Measurements from ENCODE around the gene KL. TPM values are rescaled to one million over a fixed set of nuclear protein-coding genes. Genes with fewer than 3 reads are reported as not detected.

KL gene
- total RNA-seq, 2 experiments from 2014 or later = not detected

GRCh38 chr13:32998966-32999365 is 17.3 kb upstream of the KL start:
- DNase-seq = no peak
- no peak for ATAC-seq (ENCODE audit: poor library complexity)
- POLR2A ChIA-PET = no interaction called here

GRCh38 chr13:33000365-33000764 is 15.9 kb upstream of the KL start:
- Mint-ChIP-seq H3K36me3 (ENCODE audit: low read depth) (no peaks in the 10 kb centered on the region), H3K9me3 (no peaks in the 10 kb centered on the region), H3K27ac (no peak overlapping the region), H3K4me3 (no peak overlapping the region), H3K27me3 (peaks cover 4% of the 10 kb centered on the region), H3K4me1 (ENCODE audit: low read depth) (no peaks in the 10 kb centered on the region)
- no peak overlapping the region for H3K27ac ChIP-seq (ENCODE audit: low read depth in 1 of 2, low read length in 2 of 2)
- no peaks in the 10 kb centered on the region for H3K4me1 ChIP-seq (ENCODE audit: insufficient read depth, low read length)
- ChIA-PET CTCF (interaction anchor here (1.5 kb wide), 1 partner anchor 10 kb away, joined by 3 read pairs; no protein-coding TSS in a partner anchor), POLR2A (no interaction called here)
- H3K36me3 ChIP-seq (ENCODE audit: insufficient read depth, low read length) = no peaks in the 10 kb centered on the region
- intact Hi-C loops (cut with DNase I, micrococcal nuclease) = no loop called here
- DNase-seq (no peak), ATAC-seq (ENCODE audit: poor library complexity) (no peak)
- H3K9me3 ChIP-seq (ENCODE audit: control insufficient read depth in 1 of 2, insufficient read depth in 1 of 2, low read length in 2 of 2) = no peaks in the 10 kb centered on the region
- H3K27me3 ChIP-seq (ENCODE audit: control insufficient read depth in 1 of 2, insufficient read depth in 2 of 2, low read length in 2 of 2) = no peaks in the 10 kb centered on the region
- TF ChIP-seq CTCF (IDR thresholded peaks at IDR 0.05) = no peak
- H3K4me3 ChIP-seq (ENCODE audit: low read length) = no peak overlapping the region

More at GRCh38 chr13:32998966-32999365, 17.3 kb upstream of the KL start:
- no peaks in the 10 kb centered on the region for H3K27me3 ChIP-seq (ENCODE audit: control insufficient read depth in 1 of 2, insufficient read depth in 2 of 2, low read length in 2 of 2)
- no peak for TF ChIP-seq CTCF (IDR thresholded peaks at IDR 0.05)
- H3K27ac ChIP-seq (ENCODE audit: low read depth in 1 of 2, low read length in 2 of 2) = no peak overlapping the region
- no peak overlapping the region for H3K4me3 Mint-ChIP-seq
- intact Hi-C loops (cut with DNase I, micrococcal nuclease) = no loop called here
- no peaks in the 10 kb centered on the region for H3K9me3 ChIP-seq (ENCODE audit: control insufficient read depth in 1 of 2, insufficient read depth in 1 of 2, low read length in 2 of 2)
- no peaks in the 10 kb centered on the region for H3K4me1 ChIP-seq (ENCODE audit: insufficient read depth, low read length)
- peaks cover 6% of the 10 kb centered on the region for H3K27me3 Mint-ChIP-seq
- H3K9me3 Mint-ChIP-seq = no peaks in the 10 kb centered on the region
- no peaks in the 10 kb centered on the region for H3K36me3 ChIP-seq (ENCODE audit: insufficient read depth, low read length)
- H3K36me3 Mint-ChIP-seq (ENCODE audit: low read depth) = no peaks in the 10 kb centered on the region
- CTCF ChIA-PET = interaction anchor here (1.5 kb wide), 1 partner anchor 11 kb away, joined by 3 read pairs; no protein-coding TSS in a partner anchor
- no peaks in the 10 kb centered on the region for H3K4me1 Mint-ChIP-seq (ENCODE audit: low read depth)
- H3K27ac Mint-ChIP-seq = no peak overlapping the region
- H3K4me3 ChIP-seq (ENCODE audit: low read length) = no peak overlapping the region

GRCh38 chr13:33003458-33004019 is 12.7 kb upstream of the KL start:
- Mint-ChIP-seq H3K4me3 (no peak overlapping the region), H3K27ac (no peak overlapping the region), H3K36me3 (ENCODE audit: low read depth) (no peaks in the 10 kb centered on the region), H3K4me1 (ENCODE audit: low read depth) (no peaks in the 10 kb centered on the region), H3K9me3 (peaks cover 4% of the 10 kb centered on the region), H3K27me3 (peaks cover 4% of the 10 kb centered on the region)
- ATAC-seq (ENCODE audit: poor library complexity) (no peak), DNase-seq (no peak)
- CTCF ChIA-PET = no interaction called here
- H3K27me3 ChIP-seq (ENCODE audit: control insufficient read depth in 1 of 2, insufficient read depth in 2 of 2, low read length in 2 of 2) = no peaks in the 10 kb centered on the region
- H3K4me3 ChIP-seq (ENCODE audit: low read length) = no peak overlapping the region
- H3K4me1 ChIP-seq (ENCODE audit: insufficient read depth, low read length) = no peaks in the 10 kb centered on the region
- no peak overlapping the region for H3K27ac ChIP-seq (ENCODE audit: low read depth in 1 of 2, low read length in 2 of 2)
- TF ChIP-seq CTCF (IDR thresholded peaks at IDR 0.05) = no peak
- POLR2A ChIA-PET = no interaction called here
- H3K36me3 ChIP-seq (ENCODE audit: insufficient read depth, low read length) = no peaks in the 10 kb centered on the region
- intact Hi-C loops (cut with DNase I, micrococcal nuclease) = no loop called here
- peaks cover 0 to 11% of the 10 kb centered on the region in 2 experiments for H3K9me3 ChIP-seq (ENCODE audit: control insufficient read depth in 1 of 2, insufficient read depth in 1 of 2, low read length in 2 of 2)
